K562 (cell line): ENCODE data around the gene SPAG16. TPM values are rescaled to one million over a fixed set of nuclear protein-coding genes. Genes with fewer than 3 reads are reported as not detected.

Experiments
- ATAC-seq: fragments of 200-7000 bp; cut with Tn5 transposase; 3 replicates; pipeline ENCODE4 v1.9.1; 2020; ENCODE audit warnings: moderate library complexity
- BruUV-seq: library from RNA; stranded (reverse); fragments of 400-500 nt; replicated peaks from 2 replicates; lab custom pipeline; 2021; lab: Mats Ljungman, UMichigan
- CTCF ChIA-PET: fragments of 300-600 bp; formaldehyde crosslinking; extraction: SDS; loops from one replicate; lab custom pipeline; 2021; ENCODE audit warnings: low intra/inter-chr PET ratio; lab: Yijun Ruan, JAX
- POLR2A ChIA-PET: fragments of 300-600, 350-650 bp; sonication (Branson Sonifier 250); formaldehyde crosslinking; extraction: SDS; loops from one replicate; lab custom pipeline; 2021; ENCODE audit warnings: antibody characterized with exemption, inconsistent platforms; lab: Yijun Ruan, JAX
- DNase-seq, 4 experiments: peaks; one replicate each; pipeline versions ENCODE4 v3.0.0 to v3.0.0-alpha.2; 2011 to 2018; ENCODE audit warnings: low spot score in 3 of 4, mixed read lengths in 3 of 4; ENCODE audit errors: extremely low read depth in 1 of 4
- FAIRE-seq: peaks from 2 replicates; lab custom pipeline; 2011; peaks lifted over from hg19 to GRCh38; lab: Jason Lieb, UNC
- H2AFZ ChIP-seq: 2 replicates; pipeline ENCODE4 v1.6.0; 2011; ENCODE audit warnings: low read depth, low read length, control low read depth, inconsistent platforms
- H3K27ac ChIP-seq: fragments of 200-600 bp; 3 replicates; pipeline ENCODE4 v1.8.0; 2011; ENCODE audit warnings: low read depth, mild to moderate bottlenecking, control low read depth, inconsistent platforms, low read length, moderate library complexity, mixed read lengths; ENCODE audit errors: extremely low read depth
- H3K27me3 ChIP-seq, 2 experiments: fragments of 300-600 bp in 1 of 2; 2 replicates in 1 of 2; 3 replicates in 1 of 2; pipeline versions ENCODE4 v1.6.0 to v1.8.0; 2011; ENCODE audit warnings: inconsistent platforms in 2 of 2, low read length in 2 of 2, mild to moderate bottlenecking in 1 of 2, mixed read lengths in 1 of 2, moderate library complexity in 1 of 2; ENCODE audit not compliant: control insufficient read depth in 2 of 2, insufficient read depth in 2 of 2
- H3K36me3 ChIP-seq: fragments of 300-600 bp; 3 replicates; pipeline ENCODE4 v1.8.0; 2011; ENCODE audit warnings: mild to moderate bottlenecking, low read length, inconsistent platforms; ENCODE audit not compliant: control insufficient read depth, insufficient read depth
- H3K4me1 ChIP-seq, 2 experiments: fragments of 200-600 bp in 1 of 2; replicated peaks in 1 of 2; 2 replicates in 1 of 2; 3 replicates in 1 of 2; pipeline versions ENCODE4 v1.5.1 to v1.8.0; 2011; ENCODE audit warnings: inconsistent platforms in 2 of 2, low read length in 2 of 2, mild to moderate bottlenecking in 1 of 2, mixed read lengths in 1 of 2, moderate library complexity in 1 of 2; ENCODE audit not compliant: control insufficient read depth in 2 of 2, insufficient read depth in 2 of 2
- H3K4me2 ChIP-seq: 2 replicates; pipeline ENCODE4 v1.6.1; 2011; ENCODE audit warnings: low read length, control low read depth, inconsistent platforms, mixed read lengths; ENCODE audit not compliant: insufficient read depth
- H3K4me3 ChIP-seq: fragments of 200-600 bp; sonication (generic), shearing (Covaris generic); 2 replicates; pipeline ENCODE4 v1.5.1; 2016; ENCODE audit warnings: control low read depth, inconsistent platforms
- H3K79me2 ChIP-seq: fragments of 200-600 bp; 3 replicates; pipeline ENCODE4 v1.8.0; 2011; ENCODE audit warnings: low read length, inconsistent platforms; ENCODE audit not compliant: control insufficient read depth, insufficient read depth
- H3K9ac ChIP-seq, 2 experiments: 2 replicates each; pipeline versions ENCODE4 v1.6.0 to v1.6.1; 2011; ENCODE audit warnings: low read depth in 2 of 2, low read length in 2 of 2, control low read depth in 1 of 2, inconsistent platforms in 1 of 2, mild to moderate bottlenecking in 1 of 2, mixed read lengths in 1 of 2; ENCODE audit not compliant: insufficient read depth in 1 of 2
- H3K9me1 ChIP-seq: one replicate; pipeline ENCODE4 v1.6.0; 2011; ENCODE audit warnings: inconsistent platforms, mild to moderate bottlenecking, low read length, moderate library complexity; ENCODE audit not compliant: control insufficient read depth, insufficient read depth
- H3K9me3 ChIP-seq: replicated peaks from 2 replicates; pipeline ENCODE4 v1.5.1; 2011; ENCODE audit warnings: low read depth, low read length, inconsistent platforms; ENCODE audit not compliant: control insufficient read depth, insufficient read depth
- H4K20me1 ChIP-seq: replicated peaks from 2 replicates; pipeline ENCODE4 v1.6.1; 2011; ENCODE audit warnings: low read length, inconsistent platforms, mixed read lengths; ENCODE audit not compliant: control insufficient read depth, insufficient read depth
- DNMT1 ChIP-seq: fragments of 450-650 bp; IDR thresholded peaks from 2 replicates; pipeline ENCODE4 v1.6.1; 2016; ENCODE audit warnings: antibody characterized with exemption, mild to moderate bottlenecking
- EGR1 ChIP-seq: fragments of 450-650 bp; conservative IDR thresholded peaks from 2 replicates; pipeline ENCODE4 v1.6.1; 2017; ENCODE audit warnings: mild to moderate bottlenecking
- JUNB ChIP-seq: fragments of 450-650 bp; formaldehyde crosslinking; conservative IDR thresholded peaks from 2 replicates; pipeline ENCODE4 v1.4.0; 2020; ENCODE audit warnings: mild to moderate bottlenecking
- MAFF ChIP-seq: IDR thresholded peaks from 2 replicates; pipeline ENCODE4 v1.6.1; 2012; ENCODE audit warnings: low read length, improper control_type of control experiment
- NCOA6 ChIP-seq: fragments of 450-650 bp; IDR thresholded peaks from 2 replicates; pipeline ENCODE4 v1.6.1; 2017; ENCODE audit warnings: mild to moderate bottlenecking
- NFRKB ChIP-seq: fragments of 450-650 bp; IDR thresholded peaks from 2 replicates; pipeline ENCODE4 v1.6.1; 2016; ENCODE audit warnings: low read depth
- SAP30 ChIP-seq: fragments of 200-600 bp; sonication (generic); IDR thresholded peaks from 2 replicates; pipeline ENCODE4 v1.6.1; 2012; ENCODE audit warnings: borderline replicate concordance, low read depth, mild to moderate bottlenecking, moderate library complexity, low read length, control low read depth, inconsistent platforms; ENCODE audit not compliant: insufficient read depth, poor library complexity, severe bottlenecking
- in situ Hi-C: fragments of 300-500 bp; cut with MboI; formaldehyde crosslinking; loops from 4 replicates; pipeline ENCODE4 v1.15.0; 2018; ENCODE audit warnings: inconsistent platforms, mixed read lengths
- intact Hi-C: fragments of 100-400 bp; cut with micrococcal nuclease; formaldehyde crosslinking; loops from 2 replicates; pipeline ENCODE4 v1.14.2; 2022
- polyA plus RNA-seq, 8 experiments: library from polyadenylated mRNA; depleted of rRNA in 4 of 8; stranded (reverse) in 5 of 8; unstranded in 3 of 8; fragments of >200 nt; fragmentation: Nextera tagmentation in 2 of 8; fragmentation: Illumina TruSeq in 1 of 8; extraction: Ambion mirVana in 2 of 8; extraction: Trizol in 1 of 8; gene quantifications; 2 replicates each; pipeline versions ENCODE4 v1.2.1 to v1.2.3, GENCODE V29; 2011 to 2014; ENCODE audit warnings: inconsistent platforms in 1 of 8, missing spikeins in 1 of 8
- total RNA-seq, 7 experiments: library from RNA; depleted of rRNA in 6 of 7; stranded (reverse); fragments of >200 nt in 6 of 7; fragmentation: Illumina TruSeq in 2 of 7; extraction: Trizol in 2 of 7; gene quantifications; 2 replicates each; pipeline versions ENCODE4 v1.2.1 to v1.2.3, GENCODE V29; 2011 to 2021; ENCODE audit warnings: low replicate concordance in 1 of 7
- TF ChIP-seq, protein P1 (sequence below): fragments of 450-650 bp; IDR thresholded peaks from 2 replicates; pipeline ENCODE4 v1.6.1; 2016

The SPAG16 gene
- total and polyA plus RNA-seq, 9 of the 15 experiments (the other 6 are each of a cell fraction or from before 2014, with no cell fraction given), result 0.98 to 5.9 (median 3.5) TPM

DNA sequence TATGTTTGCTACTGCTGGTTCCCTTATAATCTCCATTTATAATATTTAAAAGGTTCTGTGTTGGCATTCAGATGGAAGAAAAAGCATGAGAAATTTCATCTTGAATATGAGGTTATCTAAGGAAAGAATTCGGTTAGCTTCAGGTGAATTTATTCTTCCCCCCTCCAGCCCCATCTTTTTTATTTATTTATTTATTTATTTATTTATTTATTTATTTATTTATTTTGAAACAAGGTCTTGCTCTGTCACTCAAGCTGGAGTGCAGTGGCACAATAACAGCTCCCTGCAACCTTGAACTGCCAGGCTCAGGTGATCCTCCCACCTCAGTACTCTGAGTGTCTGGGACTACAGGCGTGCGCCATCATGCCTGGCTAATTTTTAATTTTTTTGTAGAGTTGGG lies 1031.1 kb downstream of the SPAG16 start (continued):
- TF ChIP-seq, protein P1, sequence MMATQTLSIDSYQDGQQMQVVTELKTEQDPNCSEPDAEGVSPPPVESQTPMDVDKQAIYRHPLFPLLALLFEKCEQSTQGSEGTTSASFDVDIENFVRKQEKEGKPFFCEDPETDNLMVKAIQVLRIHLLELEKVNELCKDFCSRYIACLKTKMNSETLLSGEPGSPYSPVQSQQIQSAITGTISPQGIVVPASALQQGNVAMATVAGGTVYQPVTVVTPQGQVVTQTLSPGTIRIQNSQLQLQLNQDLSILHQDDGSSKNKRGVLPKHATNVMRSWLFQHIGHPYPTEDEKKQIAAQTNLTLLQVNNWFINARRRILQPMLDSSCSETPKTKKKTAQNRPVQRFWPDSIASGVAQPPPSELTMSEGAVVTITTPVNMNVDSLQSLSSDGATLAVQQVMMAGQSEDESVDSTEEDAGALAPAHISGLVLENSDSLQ, result no peak
- TF ChIP-seq, all 486 proteins: peak for 0

DNA sequence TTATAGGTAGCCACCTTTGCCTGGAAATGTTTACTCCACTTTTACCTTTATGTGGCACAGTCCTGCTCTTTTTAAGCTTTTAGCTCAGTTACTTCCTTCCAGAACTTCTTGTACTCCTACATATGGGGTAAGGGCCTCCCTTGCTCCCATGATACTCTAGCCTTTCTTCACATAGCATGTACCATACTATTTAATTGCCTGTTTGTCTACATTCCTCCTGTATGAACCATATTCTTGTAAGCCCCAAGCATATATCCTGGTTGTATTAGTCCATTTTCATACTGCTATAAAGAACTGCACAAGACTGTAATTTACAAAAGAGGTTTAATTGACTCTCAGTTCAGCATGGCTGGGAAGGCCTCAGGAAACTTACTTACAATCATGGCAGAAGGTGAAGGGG lies 1035.9 kb downstream of the SPAG16 start:
- ChIA-PET CTCF (no interaction called here), POLR2A (no interaction called here)
- ATAC-seq (no peak), DNase-seq (no peak), FAIRE-seq (no peak)
- Histone ChIP-seq H4K20me1 (no peaks in the 10 kb centered on the region), H3K36me3 (no peaks in the 10 kb centered on the region), H2AFZ (no peak overlapping the region), H3K9ac (no peak overlapping the region), H3K79me2 (no peaks in the 10 kb centered on the region), H3K27me3 (no peaks in the 10 kb centered on the region), H3K4me1 (no peaks in the 10 kb centered on the region), H3K4me3 (no peak overlapping the region), H3K9me3 (no peaks in the 10 kb centered on the region), H3K4me2 (no peak overlapping the region), H3K27ac (no peak overlapping the region), H3K9me1 (no peaks in the 10 kb centered on the region)
- no TSS peak for BruUV-seq
- no peak for TF ChIP-seq NCOA6
- no peak for TF ChIP-seq NFRKB
- no peak for TF ChIP-seq DNMT1
- TF ChIP-seq SAP30, result no peak
- TF ChIP-seq JUNB (CRISPR knock-in tag), result no peak
- TF ChIP-seq MAFF, result no peak
- no peak for TF ChIP-seq EGR1
- in situ Hi-C loops, result no loop called here
- intact Hi-C loops, result no loop called here
